Fibroblast of villous mesenchyme (primary cell): ENCODE results near the gene EML2. TPM values are rescaled to one million over a fixed set of nuclear protein-coding genes. Genes with fewer than 3 reads are reported as not detected.
A peak's percentile ranks its signal among the peaks of the same experiment; 100 is the strongest.

Experiments used
- DNase-seq: peaks from one replicate; pipeline ENCODE4 v3.0.0-alpha.2; 2010; ENCODE audit warnings: low read depth
- H3K4me3 ChIP-seq: 2 replicates; pipeline ENCODE4 v1.5.1; 2011; ENCODE audit warnings: low read depth, mild to moderate bottlenecking, low read length
- CTCF ChIP-seq: IDR thresholded peaks from 2 replicates; pipeline ENCODE4 v1.5.1; 2012; ENCODE audit warnings: low read depth, mild to moderate bottlenecking, low read length; ENCODE audit not compliant: insufficient read depth
- total RNA-seq: library from RNA; depleted of rRNA; stranded (reverse); fragments of >200 nt; gene quantifications from 2 replicates; pipeline ENCODE4 v1.2.3, GENCODE V29; 2012

EML2 gene
- total RNA-seq, 1 donor: 31.5 TPM

DNA sequence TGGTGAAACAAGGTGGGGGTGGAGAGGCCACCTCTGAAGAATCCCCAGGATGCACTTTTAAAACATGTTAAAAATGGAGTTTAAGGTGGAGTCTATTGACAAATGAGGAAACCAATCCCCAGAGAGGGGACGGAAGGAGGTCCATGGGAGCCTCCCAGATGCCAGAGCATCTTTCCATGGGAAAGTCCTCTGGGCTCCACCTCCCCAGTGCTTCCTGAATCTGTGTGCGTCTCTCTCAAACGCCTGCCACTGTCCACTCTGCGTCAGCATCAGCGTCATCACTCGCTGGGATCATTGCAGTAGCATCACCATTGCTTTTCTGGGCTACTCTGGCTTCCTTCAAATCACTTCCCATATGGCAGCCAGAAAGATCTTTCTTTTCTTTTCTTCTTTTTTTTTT, 43.4 kb downstream of the EML2 start:
- DNase-seq: peak; percentile 44
- no peak overlapping the region for H3K4me3 ChIP-seq
- no peak for TF ChIP-seq CTCF

DNA sequence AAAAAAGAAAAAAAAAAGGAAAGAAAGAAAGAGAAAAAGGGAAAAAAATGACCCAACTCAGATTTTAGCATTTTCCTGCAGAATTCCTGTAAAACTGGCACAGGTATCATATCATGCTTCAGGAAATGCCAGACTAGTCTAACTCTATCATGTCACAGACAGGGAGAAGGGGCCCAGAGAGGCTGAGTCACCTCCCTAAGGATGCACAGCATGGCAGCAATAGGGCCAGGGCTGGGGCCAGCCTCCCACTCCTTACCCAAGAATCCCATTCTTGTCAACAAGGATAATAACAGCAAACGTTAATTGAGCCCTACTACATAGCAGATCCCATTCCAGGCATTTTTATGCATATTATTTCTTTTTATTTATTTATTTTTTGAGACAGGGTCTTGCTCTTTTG, 45.7 kb downstream of the EML2 start:
- no peak overlapping the region for H3K4me3 ChIP-seq
- DNase-seq: no peak
- no peak for TF ChIP-seq CTCF

DNA sequence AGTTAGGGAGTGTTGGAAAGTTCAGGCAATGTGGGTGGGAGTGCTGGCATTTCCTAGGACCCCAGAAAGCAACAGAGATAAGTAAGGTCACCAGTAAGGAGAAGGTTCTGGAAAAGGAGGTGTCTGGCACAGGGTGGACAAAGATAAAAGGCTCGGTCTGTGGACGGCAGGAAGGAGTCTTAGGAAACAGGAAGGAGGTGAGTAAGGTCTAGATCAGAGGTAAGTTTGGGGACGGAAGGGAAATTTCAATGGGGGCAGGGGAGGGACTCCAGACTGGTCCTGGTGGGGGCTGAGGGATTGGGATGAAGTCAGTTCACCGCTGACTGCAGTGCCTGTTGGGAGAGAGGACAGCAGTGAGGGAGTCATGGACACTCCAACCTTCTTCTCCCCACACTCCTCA, 46.8 kb downstream of the EML2 start:
- no peak for TF ChIP-seq CTCF
- no peak for DNase-seq
- no peak overlapping the region for H3K4me3 ChIP-seq

DNA sequence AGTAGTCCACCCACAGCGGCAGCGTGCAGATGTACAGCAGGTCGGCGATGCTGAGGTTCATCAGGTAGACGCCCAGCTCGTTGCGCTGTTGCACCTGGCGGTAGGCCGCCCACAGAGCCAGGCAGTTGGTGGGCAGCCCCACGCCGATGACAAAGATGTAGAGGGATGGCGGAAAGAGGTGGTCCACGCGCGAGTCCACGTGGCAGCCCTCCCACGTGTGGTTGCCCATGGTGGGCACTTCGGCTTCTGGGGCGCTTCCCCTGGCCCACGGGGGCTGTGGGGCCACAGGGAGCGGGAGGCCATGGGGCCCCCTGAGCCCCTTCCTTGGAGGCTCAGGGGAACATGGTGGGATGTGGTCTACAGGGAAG, 47.6 kb downstream of the EML2 start:
- TF ChIP-seq CTCF: no peak
- H3K4me3 ChIP-seq: no peak overlapping the region
- no peak for DNase-seq

DNA sequence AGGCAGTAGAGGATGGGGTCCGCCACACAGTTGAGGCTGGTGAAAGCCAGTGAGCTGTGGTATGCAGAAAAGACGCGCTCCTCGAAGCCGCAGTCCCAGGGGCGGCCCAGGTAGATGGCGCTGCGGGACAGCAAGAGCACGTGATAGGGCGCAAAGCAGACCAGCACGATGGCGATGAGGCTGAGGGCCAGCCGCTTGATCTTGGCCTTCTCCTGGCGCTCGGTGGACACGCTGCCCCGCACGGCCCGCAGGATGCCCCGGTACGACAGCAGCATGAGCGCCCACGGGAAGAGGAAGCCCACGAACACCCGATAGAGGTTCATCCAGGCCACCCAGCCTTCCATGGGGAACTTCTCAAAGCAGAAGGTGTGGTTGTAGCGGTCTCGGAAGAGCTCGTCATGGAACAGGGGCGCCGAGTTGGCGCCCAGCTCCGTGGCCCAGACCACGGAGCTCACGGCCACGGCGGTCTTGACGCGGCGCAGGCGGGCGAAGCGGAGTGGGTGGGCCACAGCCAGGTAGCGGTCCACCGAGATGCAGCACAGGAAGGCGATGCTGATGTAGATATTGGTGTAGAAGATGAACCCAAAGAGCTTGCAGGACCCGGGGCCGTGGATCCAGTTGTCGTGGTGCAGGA, 48.1 kb downstream of the EML2 start:
- H3K4me3 ChIP-seq: no peak overlapping the region
- DNase-seq: peak; percentile 55
- peak; percentile 47 for TF ChIP-seq CTCF

DNA sequence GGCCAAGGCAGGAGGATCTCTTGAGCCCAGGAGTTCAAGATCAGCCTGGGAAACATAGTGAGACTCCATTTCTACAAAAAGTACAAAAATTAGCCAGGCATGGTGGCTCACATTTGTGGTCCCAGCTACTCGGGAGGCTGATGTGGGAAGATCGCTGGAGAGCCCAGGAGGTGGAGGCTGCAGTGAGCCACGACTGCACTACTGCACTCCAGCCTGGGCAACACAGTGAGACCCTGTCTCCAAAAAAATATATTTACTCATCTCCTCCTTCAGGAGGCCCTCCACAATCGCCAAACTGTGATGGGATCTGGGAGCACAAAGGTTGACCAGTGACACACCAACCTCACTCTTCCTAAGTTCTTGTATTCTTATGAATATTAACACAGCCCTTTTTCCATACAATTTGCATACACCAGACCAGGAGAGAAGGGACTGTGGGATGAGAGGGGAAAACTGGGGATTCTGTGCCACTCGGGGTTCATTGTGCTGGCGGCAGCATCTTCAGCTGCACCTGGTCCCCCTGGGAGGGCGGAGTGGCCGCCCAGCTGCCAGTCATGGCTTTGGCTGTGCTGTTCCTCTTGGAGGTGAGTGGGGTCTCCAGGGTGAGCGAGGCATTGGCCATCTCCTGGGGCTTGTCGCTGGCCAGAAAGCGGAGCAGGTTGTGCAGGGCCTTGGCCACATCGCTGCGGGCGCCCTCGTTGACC, 48.7 kb downstream of the EML2 start:
- no peak overlapping the region for H3K4me3 ChIP-seq
- no peak for TF ChIP-seq CTCF
- DNase-seq: no peak
